Suprapubic skin (tissue), 4 donors: ENCODE results near the gene WDR12. TPM values are rescaled to one million over a fixed set of nuclear protein-coding genes. Genes with fewer than 3 reads are reported as not detected.

Experiments
- total RNA-seq, 4 donors: library from RNA; depleted of rRNA; stranded (reverse); fragments of >200 nt; gene quantifications; one replicate each; pipeline ENCODE4 v1.1.0, GENCODE V29; 2016

The WDR12 gene
- total RNA-seq, 4 donors from 2014 or later = 18.2 to 30.2 (median 26.2) TPM

Other genes with a start within 250 kb of the WDR12 start
- gene ICA1L, start 39.9 kb downstream of the WDR12 start, total RNA-seq = 1 to 10 TPM in 3 of 4 donors, under 1 TPM in 1; 0.85 to 4.2 (median 1.2) TPM
- gene CARF, start 602 bp upstream of the WDR12 start, total RNA-seq = 10 to 100 TPM in 2 of 4 donors, 1 to 10 TPM in 2; 6.7 to 20.6 (median 11.1) TPM
- gene NBEAL1, start 103.2 kb upstream of the WDR12 start, total RNA-seq = 10 to 100 TPM; 21.1 to 46.8 (median 29.5) TPM